GM23338 (cell line): ENCODE measurements around the gene SPAG16. TPM values are rescaled to one million over a fixed set of nuclear protein-coding genes. Genes with fewer than 3 reads are reported as not detected.
A peak's percentile ranks its signal among the peaks of the same experiment; 100 is the strongest.

Experiments used
- ATAC-seq: fragments of 200-7000 bp; cut with Tn5 transposase; 3 replicates; pipeline ENCODE4 v1.9.1; 2020
- DNase-seq: peaks from one replicate; pipeline ENCODE4 v3.0.0-alpha.2; 2015; ENCODE audit warnings: low spot score
- H2AFZ ChIP-seq: fragments of 200-600 bp; sonication (generic); 2 replicates; pipeline ENCODE4 v1.8.0; 2016; ENCODE audit warnings: antibody characterized with exemption, mild to moderate bottlenecking, moderate library complexity
- H3F3A ChIP-seq: fragments of 200-600 bp; sonication (generic); replicated peaks from 2 replicates; pipeline ENCODE4 v1.8.0; 2017; ENCODE audit warnings: antibody characterized with exemption, mixed run types, low read depth
- H3K27ac ChIP-seq: fragments of 200-600 bp; sonication (generic); 2 replicates; pipeline ENCODE4 v1.6.1; 2016; ENCODE audit warnings: low read depth
- H3K27me3 ChIP-seq: fragments of 200-600 bp; sonication (generic); 2 replicates; pipeline ENCODE4 v1.8.0; 2016; ENCODE audit warnings: mild to moderate bottlenecking, mixed run types, moderate library complexity; ENCODE audit not compliant: insufficient read depth
- H3K36me3 ChIP-seq: fragments of 200-600 bp; sonication (generic); 2 replicates; pipeline ENCODE4 v1.8.0; 2016; ENCODE audit warnings: mild to moderate bottlenecking; ENCODE audit not compliant: insufficient read depth
- H3K4me1 ChIP-seq: fragments of 200-600 bp; sonication (generic); 2 replicates; pipeline ENCODE4 v1.8.0; 2016; ENCODE audit warnings: mild to moderate bottlenecking, moderate library complexity; ENCODE audit not compliant: insufficient read depth
- H3K4me2 ChIP-seq: fragments of 200-600 bp; sonication (generic); 2 replicates; pipeline ENCODE4 v1.7.1; 2017; ENCODE audit warnings: mixed run types
- H3K4me3 ChIP-seq: fragments of 200-600 bp; sonication (generic); 2 replicates; pipeline ENCODE4 v1.6.1; 2016; ENCODE audit warnings: mixed run types
- H3K79me2 ChIP-seq: fragments of 200-600 bp; sonication (generic); replicated peaks from 2 replicates; pipeline ENCODE4 v1.8.0; 2017; ENCODE audit warnings: mild to moderate bottlenecking; ENCODE audit not compliant: insufficient read depth
- H3K9me2 ChIP-seq: fragments of 200-600 bp; sonication (generic); 2 replicates; pipeline ENCODE4 v1.8.0; 2017; ENCODE audit not compliant: insufficient read depth
- H4K20me1 ChIP-seq: fragments of 200-600 bp; sonication (generic); replicated peaks from 2 replicates; pipeline ENCODE4 v1.8.0; 2017; ENCODE audit warnings: mild to moderate bottlenecking; ENCODE audit not compliant: insufficient read depth
- H3K27ac Mint-ChIP-seq: 2 replicates; pipeline ENCODE4 v1.8.0; 2020; ENCODE audit warnings: inconsistent platforms, mild to moderate bottlenecking, moderate library complexity, mixed read lengths
- H3K27me3 Mint-ChIP-seq: 3 replicates; pipeline ENCODE4 v1.8.0; 2022; ENCODE audit warnings: low read depth, mild to moderate bottlenecking, moderate library complexity, mixed read lengths, inconsistent platforms; ENCODE audit not compliant: insufficient read depth, poor library complexity
- H3K36me3 Mint-ChIP-seq: 3 replicates; pipeline ENCODE4 v1.8.0; 2021; ENCODE audit warnings: low read depth, mild to moderate bottlenecking, inconsistent platforms, moderate library complexity, mixed read lengths
- H3K4me1 Mint-ChIP-seq: 3 replicates; pipeline ENCODE4 v1.8.0; 2020; ENCODE audit warnings: mild to moderate bottlenecking, inconsistent platforms, mixed read lengths
- H3K4me3 Mint-ChIP-seq: 3 replicates; pipeline ENCODE4 v1.8.0; 2021; ENCODE audit warnings: moderate library complexity, mild to moderate bottlenecking, inconsistent platforms, mixed read lengths
- H3K9me3 Mint-ChIP-seq: 3 replicates; pipeline ENCODE4 v1.8.0; 2020; ENCODE audit warnings: moderate library complexity, mild to moderate bottlenecking, inconsistent platforms, mixed read lengths
- CREB1 ChIP-seq: fragments of 250-450 bp; sonication (Bioruptor Pico); IDR thresholded peaks from 2 replicates; pipeline ENCODE4 v1.5.0; 2020; ENCODE audit warnings: low read depth, mild to moderate bottlenecking, moderate library complexity
- EZH2 ChIP-seq: fragments of 200-600 bp; sonication (generic); IDR thresholded peaks from one replicate; pipeline ENCODE4 v1.8.0; 2017; ENCODE audit warnings: antibody characterized with exemption, mild to moderate bottlenecking, low read depth; ENCODE audit not compliant: unreplicated experiment
- EZH2phosphoT487 ChIP-seq: fragments of 200-600 bp; sonication (generic); IDR thresholded peaks from one replicate; pipeline ENCODE4 v1.8.1; 2018; ENCODE audit warnings: antibody characterized with exemption; ENCODE audit not compliant: unreplicated experiment
- JUNB ChIP-seq: IDR thresholded peaks from one replicate; pipeline ENCODE4 v1.6.1; 2016; ENCODE audit warnings: antibody characterized with exemption; ENCODE audit not compliant: unreplicated experiment
- NANOG ChIP-seq: IDR thresholded peaks from 2 replicates; pipeline ENCODE4 v1.6.1; 2016; ENCODE audit warnings: antibody characterized with exemption, borderline replicate concordance
- POLR2AphosphoS5 ChIP-seq: IDR thresholded peaks from 2 replicates; pipeline ENCODE4 v1.6.1; 2016; ENCODE audit warnings: antibody characterized with exemption, low read depth
- STAT1 ChIP-seq: IDR thresholded peaks from one replicate; pipeline ENCODE4 v1.6.1; 2016; ENCODE audit warnings: antibody characterized with exemption; ENCODE audit not compliant: unreplicated experiment
- ZNF114 ChIP-seq: fragments of 250-450 bp; sonication (Bioruptor Pico); IDR thresholded peaks from 2 replicates; pipeline ENCODE4 v1.5.0; 2020; ENCODE audit warnings: mild to moderate bottlenecking, moderate library complexity
- ZNF331 ChIP-seq: fragments of 250-450 bp; sonication (Bioruptor Pico); IDR thresholded peaks from 2 replicates; pipeline ENCODE4 v1.5.0; 2020; ENCODE audit warnings: low read depth, mild to moderate bottlenecking, moderate library complexity
- polyA plus RNA-seq: library from polyadenylated mRNA; unstranded; fragments of >200 nt; fragmentation: Nextera tagmentation; extraction: Ambion mirVana; gene quantifications from 2 replicates; pipeline ENCODE4 v1.2.1, GENCODE V29; 2016
- total RNA-seq: library from RNA; depleted of rRNA; stranded (reverse); fragments of >200 nt; shearing (Covaris generic); gene quantifications from 2 replicates; pipeline ENCODE4 v1.2.3, GENCODE V29; 2014
- TF ChIP-seq, protein P1 (sequence below): IDR thresholded peaks from 2 replicates; pipeline ENCODE4 v1.6.1; 2016; ENCODE audit warnings: antibody characterized with exemption
- TF ChIP-seq, protein P2 (sequence below): IDR thresholded peaks from one replicate; pipeline ENCODE4 v1.6.1; 2018; ENCODE audit warnings: antibody characterized with exemption; ENCODE audit not compliant: unreplicated experiment
- TF ChIP-seq, protein P3 (sequence below): fragments of 250-450 bp; sonication (Bioruptor Pico); IDR thresholded peaks from 2 replicates; pipeline ENCODE4 v1.5.0; 2020; ENCODE audit warnings: mild to moderate bottlenecking, moderate library complexity
- TF ChIP-seq, protein P4 (sequence below), 2 experiments: fragments of 200-600 bp in 1 of 2; sonication (generic) in 1 of 2; conservative IDR thresholded peaks; 2 replicates each; pipeline versions ENCODE4 v1.5.1 to v1.6.1; 2016 to 2017; ENCODE audit warnings: antibody characterized with exemption in 2 of 2, low read depth in 2 of 2, mild to moderate bottlenecking in 2 of 2, moderate library complexity in 1 of 2

SPAG16 gene
- total and polyA plus RNA-seq, 2 experiments from 2014 or later, result 19.7 to 47.8 TPM

DNA sequence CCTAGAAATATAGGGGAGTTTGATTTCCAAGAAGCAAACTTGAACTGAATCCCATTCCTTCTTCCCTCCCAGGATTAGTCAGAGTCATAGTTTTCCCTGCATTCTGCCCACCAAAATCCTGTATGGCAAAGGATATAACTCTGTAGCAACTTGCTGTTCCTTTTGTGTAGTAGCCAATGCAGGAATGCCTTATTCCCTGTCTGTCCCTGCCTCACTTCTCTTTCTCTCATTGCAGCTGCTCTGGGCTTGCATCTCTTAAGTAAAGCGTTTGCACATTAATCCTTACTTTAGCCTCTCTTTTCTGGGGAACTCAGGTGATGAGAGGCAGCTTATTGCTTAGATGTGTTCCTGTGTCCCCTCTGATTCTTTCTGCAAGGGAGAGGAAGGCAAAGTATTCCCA, 793.5 kb downstream of the SPAG16 start:
- TF ChIP-seq NANOG, result no peak
- TF ChIP-seq CREB1 (CRISPR knock-in tag), result no peak
- TF ChIP-seq, protein P1, sequence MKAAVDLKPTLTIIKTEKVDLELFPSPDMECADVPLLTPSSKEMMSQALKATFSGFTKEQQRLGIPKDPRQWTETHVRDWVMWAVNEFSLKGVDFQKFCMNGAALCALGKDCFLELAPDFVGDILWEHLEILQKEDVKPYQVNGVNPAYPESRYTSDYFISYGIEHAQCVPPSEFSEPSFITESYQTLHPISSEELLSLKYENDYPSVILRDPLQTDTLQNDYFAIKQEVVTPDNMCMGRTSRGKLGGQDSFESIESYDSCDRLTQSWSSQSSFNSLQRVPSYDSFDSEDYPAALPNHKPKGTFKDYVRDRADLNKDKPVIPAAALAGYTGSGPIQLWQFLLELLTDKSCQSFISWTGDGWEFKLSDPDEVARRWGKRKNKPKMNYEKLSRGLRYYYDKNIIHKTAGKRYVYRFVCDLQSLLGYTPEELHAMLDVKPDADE, result no peak
- no peak for TF ChIP-seq EZH2phosphoT487
- no peak for TF ChIP-seq POLR2AphosphoS5
- TF ChIP-seq ZNF114, result no peak
- no peak for TF ChIP-seq STAT1
- TF ChIP-seq, protein P2, sequence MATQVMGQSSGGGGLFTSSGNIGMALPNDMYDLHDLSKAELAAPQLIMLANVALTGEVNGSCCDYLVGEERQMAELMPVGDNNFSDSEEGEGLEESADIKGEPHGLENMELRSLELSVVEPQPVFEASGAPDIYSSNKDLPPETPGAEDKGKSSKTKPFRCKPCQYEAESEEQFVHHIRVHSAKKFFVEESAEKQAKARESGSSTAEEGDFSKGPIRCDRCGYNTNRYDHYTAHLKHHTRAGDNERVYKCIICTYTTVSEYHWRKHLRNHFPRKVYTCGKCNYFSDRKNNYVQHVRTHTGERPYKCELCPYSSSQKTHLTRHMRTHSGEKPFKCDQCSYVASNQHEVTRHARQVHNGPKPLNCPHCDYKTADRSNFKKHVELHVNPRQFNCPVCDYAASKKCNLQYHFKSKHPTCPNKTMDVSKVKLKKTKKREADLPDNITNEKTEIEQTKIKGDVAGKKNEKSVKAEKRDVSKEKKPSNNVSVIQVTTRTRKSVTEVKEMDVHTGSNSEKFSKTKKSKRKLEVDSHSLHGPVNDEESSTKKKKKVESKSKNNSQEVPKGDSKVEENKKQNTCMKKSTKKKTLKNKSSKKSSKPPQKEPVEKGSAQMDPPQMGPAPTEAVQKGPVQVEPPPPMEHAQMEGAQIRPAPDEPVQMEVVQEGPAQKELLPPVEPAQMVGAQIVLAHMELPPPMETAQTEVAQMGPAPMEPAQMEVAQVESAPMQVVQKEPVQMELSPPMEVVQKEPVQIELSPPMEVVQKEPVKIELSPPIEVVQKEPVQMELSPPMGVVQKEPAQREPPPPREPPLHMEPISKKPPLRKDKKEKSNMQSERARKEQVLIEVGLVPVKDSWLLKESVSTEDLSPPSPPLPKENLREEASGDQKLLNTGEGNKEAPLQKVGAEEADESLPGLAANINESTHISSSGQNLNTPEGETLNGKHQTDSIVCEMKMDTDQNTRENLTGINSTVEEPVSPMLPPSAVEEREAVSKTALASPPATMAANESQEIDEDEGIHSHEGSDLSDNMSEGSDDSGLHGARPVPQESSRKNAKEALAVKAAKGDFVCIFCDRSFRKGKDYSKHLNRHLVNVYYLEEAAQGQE, result no peak
- no peak for TF ChIP-seq EZH2
- TF ChIP-seq ZNF331 (CRISPR knock-in tag), result no peak
- no peak for TF ChIP-seq JUNB
- TF ChIP-seq, protein P3, sequence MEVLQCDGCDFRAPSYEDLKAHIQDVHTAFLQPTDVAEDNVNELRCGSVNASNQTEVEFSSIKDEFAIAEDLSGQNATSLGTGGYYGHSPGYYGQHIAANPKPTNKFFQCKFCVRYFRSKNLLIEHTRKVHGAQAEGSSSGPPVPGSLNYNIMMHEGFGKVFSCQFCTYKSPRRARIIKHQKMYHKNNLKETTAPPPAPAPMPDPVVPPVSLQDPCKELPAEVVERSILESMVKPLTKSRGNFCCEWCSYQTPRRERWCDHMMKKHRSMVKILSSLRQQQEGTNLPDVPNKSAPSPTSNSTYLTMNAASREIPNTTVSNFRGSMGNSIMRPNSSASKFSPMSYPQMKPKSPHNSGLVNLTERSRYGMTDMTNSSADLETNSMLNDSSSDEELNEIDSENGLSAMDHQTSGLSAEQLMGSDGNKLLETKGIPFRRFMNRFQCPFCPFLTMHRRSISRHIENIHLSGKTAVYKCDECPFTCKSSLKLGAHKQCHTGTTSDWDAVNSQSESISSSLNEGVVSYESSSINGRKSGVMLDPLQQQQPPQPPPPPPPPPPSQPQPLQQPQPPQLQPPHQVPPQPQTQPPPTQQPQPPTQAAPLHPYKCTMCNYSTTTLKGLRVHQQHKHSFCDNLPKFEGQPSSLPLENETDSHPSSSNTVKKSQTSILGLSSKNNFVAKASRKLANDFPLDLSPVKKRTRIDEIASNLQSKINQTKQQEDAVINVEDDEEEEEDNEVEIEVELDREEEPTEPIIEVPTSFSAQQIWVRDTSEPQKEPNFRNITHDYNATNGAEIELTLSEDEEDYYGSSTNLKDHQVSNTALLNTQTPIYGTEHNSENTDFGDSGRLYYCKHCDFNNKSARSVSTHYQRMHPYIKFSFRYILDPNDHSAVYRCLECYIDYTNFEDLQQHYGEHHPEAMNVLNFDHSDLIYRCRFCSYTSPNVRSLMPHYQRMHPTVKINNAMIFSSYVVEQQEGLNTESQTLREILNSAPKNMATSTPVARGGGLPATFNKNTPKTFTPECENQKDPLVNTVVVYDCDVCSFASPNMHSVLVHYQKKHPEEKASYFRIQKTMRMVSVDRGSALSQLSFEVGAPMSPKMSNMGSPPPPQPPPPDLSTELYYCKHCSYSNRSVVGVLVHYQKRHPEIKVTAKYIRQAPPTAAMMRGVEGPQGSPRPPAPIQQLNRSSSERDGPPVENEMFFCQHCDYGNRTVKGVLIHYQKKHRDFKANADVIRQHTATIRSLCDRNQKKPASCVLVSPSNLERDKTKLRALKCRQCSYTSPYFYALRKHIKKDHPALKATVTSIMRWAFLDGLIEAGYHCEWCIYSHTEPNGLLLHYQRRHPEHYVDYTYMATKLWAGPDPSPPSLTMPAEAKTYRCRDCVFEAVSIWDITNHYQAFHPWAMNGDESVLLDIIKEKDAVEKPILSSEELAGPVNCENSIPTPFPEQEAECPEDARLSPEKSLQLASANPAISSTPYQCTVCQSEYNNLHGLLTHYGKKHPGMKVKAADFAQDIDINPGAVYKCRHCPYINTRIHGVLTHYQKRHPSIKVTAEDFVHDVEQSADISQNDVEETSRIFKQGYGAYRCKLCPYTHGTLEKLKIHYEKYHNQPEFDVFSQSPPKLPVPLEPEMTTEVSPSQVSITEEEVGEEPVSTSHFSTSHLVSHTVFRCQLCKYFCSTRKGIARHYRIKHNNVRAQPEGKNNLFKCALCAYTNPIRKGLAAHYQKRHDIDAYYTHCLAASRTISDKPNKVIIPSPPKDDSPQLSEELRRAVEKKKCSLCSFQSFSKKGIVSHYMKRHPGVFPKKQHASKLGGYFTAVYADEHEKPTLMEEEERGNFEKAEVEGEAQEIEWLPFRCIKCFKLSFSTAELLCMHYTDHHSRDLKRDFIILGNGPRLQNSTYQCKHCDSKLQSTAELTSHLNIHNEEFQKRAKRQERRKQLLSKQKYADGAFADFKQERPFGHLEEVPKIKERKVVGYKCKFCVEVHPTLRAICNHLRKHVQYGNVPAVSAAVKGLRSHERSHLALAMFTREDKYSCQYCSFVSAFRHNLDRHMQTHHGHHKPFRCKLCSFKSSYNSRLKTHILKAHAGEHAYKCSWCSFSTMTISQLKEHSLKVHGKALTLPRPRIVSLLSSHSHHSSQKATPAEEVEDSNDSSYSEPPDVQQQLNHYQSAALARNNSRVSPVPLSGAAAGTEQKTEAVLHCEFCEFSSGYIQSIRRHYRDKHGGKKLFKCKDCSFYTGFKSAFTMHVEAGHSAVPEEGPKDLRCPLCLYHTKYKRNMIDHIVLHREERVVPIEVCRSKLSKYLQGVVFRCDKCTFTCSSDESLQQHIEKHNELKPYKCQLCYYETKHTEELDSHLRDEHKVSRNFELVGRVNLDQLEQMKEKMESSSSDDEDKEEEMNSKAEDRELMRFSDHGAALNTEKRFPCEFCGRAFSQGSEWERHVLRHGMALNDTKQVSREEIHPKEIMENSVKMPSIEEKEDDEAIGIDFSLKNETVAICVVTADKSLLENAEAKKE (CRISPR knock-in tag), result no peak
- TF ChIP-seq, protein P4, sequence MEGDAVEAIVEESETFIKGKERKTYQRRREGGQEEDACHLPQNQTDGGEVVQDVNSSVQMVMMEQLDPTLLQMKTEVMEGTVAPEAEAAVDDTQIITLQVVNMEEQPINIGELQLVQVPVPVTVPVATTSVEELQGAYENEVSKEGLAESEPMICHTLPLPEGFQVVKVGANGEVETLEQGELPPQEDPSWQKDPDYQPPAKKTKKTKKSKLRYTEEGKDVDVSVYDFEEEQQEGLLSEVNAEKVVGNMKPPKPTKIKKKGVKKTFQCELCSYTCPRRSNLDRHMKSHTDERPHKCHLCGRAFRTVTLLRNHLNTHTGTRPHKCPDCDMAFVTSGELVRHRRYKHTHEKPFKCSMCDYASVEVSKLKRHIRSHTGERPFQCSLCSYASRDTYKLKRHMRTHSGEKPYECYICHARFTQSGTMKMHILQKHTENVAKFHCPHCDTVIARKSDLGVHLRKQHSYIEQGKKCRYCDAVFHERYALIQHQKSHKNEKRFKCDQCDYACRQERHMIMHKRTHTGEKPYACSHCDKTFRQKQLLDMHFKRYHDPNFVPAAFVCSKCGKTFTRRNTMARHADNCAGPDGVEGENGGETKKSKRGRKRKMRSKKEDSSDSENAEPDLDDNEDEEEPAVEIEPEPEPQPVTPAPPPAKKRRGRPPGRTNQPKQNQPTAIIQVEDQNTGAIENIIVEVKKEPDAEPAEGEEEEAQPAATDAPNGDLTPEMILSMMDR (conservative IDR thresholded peaks at IDR 0.05; ENCODE audit: low read depth in 2 of 2), result no peak

More for the DNA sequence above, 793.5 kb downstream of the SPAG16 start:
- Mint-ChIP-seq H3K27me3 (no peaks in the 10 kb centered on the region), H3K36me3 (no peaks in the 10 kb centered on the region), H3K4me3 (no peak overlapping the region), H3K4me1 (peaks cover 7% of the 10 kb centered on the region; the same call in 2 of the 3 replicates), H3K27ac (0 out of 2 replicates have a peak overlapping the region, but pooled peaks have one; percentile 22), H3K9me3 (no peaks in the 10 kb centered on the region)
- H3K79me2 ChIP-seq, result no peaks in the 10 kb centered on the region
- no peaks in the 10 kb centered on the region for H4K20me1 ChIP-seq
- H3F3A ChIP-seq, result no peaks in the 10 kb centered on the region
- H2AFZ ChIP-seq, result peak overlapping the region; percentile 87
- ATAC-seq (peak; percentile 72), DNase-seq (peak; percentile 40)
- H3K4me1 ChIP-seq, result no peaks in the 10 kb centered on the region; the same call in 1 of the 2 replicates
- H3K4me3 ChIP-seq, result no peak overlapping the region
- H3K36me3 ChIP-seq, result no peaks in the 10 kb centered on the region
- no peaks in the 10 kb centered on the region for H3K27me3 ChIP-seq
- no peaks in the 10 kb centered on the region for H3K9me2 ChIP-seq
- no peak overlapping the region for H3K4me2 ChIP-seq
- no peak overlapping the region for H3K27ac ChIP-seq
